Caco-2 (cell line): ENCODE data around the gene REM2. TPM values are rescaled to one million over a fixed set of nuclear protein-coding genes. Genes with fewer than 3 reads are reported as not detected.

Source experiments
- BruUV-seq: library from RNA; stranded (reverse); fragments of 400-500 nt; replicated peaks from 2 replicates; lab custom pipeline; 2021; lab: Mats Ljungman, UMichigan
- CTCF ChIA-PET: fragments of 300-600 bp; sonication (Branson Sonifier 250); formaldehyde crosslinking; loops from one replicate; lab custom pipeline; 2022; ENCODE audit warnings: antibody characterized with exemption; lab: Charles Lee
- POLR2A ChIA-PET: fragments of 300-600 bp; sonication (Branson Sonifier 250); formaldehyde crosslinking; loops from one replicate; lab custom pipeline; 2022; ENCODE audit warnings: antibody characterized with exemption; lab: Charles Lee
- DNase-seq, 2 experiments: peaks; one replicate each; pipeline versions ENCODE4 v3.0.0 to v3.0.0-alpha.2; 2020 to 2022
- H3K27me3 ChIP-seq: replicated peaks from 2 replicates; pipeline ENCODE4 v1.6.0; 2011; ENCODE audit warnings: low read length; ENCODE audit not compliant: control insufficient read depth, insufficient read depth
- H3K36me3 ChIP-seq: 2 replicates; pipeline ENCODE4 v1.5.1; 2011; ENCODE audit warnings: low read length; ENCODE audit not compliant: control insufficient read depth, insufficient read depth
- H3K4me1 ChIP-seq: fragments of 250-450 bp; sonication (Bioruptor Pico); 2 replicates; pipeline ENCODE4 v1.5.1; 2020; ENCODE audit warnings: mild to moderate bottlenecking
- H3K4me3 ChIP-seq: 2 replicates; pipeline ENCODE4 v1.5.1; 2011; ENCODE audit warnings: low read depth, mild to moderate bottlenecking, control low read depth, low read length
- H3K9me3 ChIP-seq: fragments of 250-450 bp; sonication (Bioruptor Pico); 2 replicates; pipeline ENCODE4 v1.5.1; 2020; ENCODE audit warnings: mild to moderate bottlenecking, moderate library complexity
- H3K27ac Mint-ChIP-seq: one replicate; pipeline ENCODE4 v1.8.0; 2022; ENCODE audit warnings: mixed read lengths; ENCODE audit not compliant: unreplicated experiment
- H3K27me3 Mint-ChIP-seq: one replicate; pipeline ENCODE4 v1.8.0; 2022; ENCODE audit warnings: mixed read lengths; ENCODE audit not compliant: insufficient read depth, unreplicated experiment
- H3K36me3 Mint-ChIP-seq: one replicate; pipeline ENCODE4 v1.8.0; 2022; ENCODE audit warnings: mild to moderate bottlenecking, mixed read lengths; ENCODE audit not compliant: insufficient read depth, unreplicated experiment
- H3K4me1 Mint-ChIP-seq: one replicate; pipeline ENCODE4 v1.8.0; 2022; ENCODE audit warnings: low read depth, mixed read lengths; ENCODE audit not compliant: unreplicated experiment
- H3K4me3 Mint-ChIP-seq: one replicate; pipeline ENCODE4 v1.8.0; 2022; ENCODE audit warnings: mild to moderate bottlenecking, moderate library complexity, mixed read lengths; ENCODE audit not compliant: unreplicated experiment
- H3K9me3 Mint-ChIP-seq: one replicate; pipeline ENCODE4 v1.8.0; 2022; ENCODE audit warnings: mixed read lengths; ENCODE audit not compliant: unreplicated experiment
- intact Hi-C: fragments of 100-400 bp; cut with micrococcal nuclease; formaldehyde crosslinking; loops from one replicate; pipeline ENCODE4 v1.10.0; 2022; ENCODE audit not compliant: unreplicated experiment
- total RNA-seq: library from RNA; stranded (reverse); gene quantifications from 2 replicates; pipeline ENCODE4 v1.2.3, GENCODE V29; 2022
- TF ChIP-seq, protein P1 (sequence below), 2 experiments: fragments of 200-600 bp in 1 of 2; IDR thresholded peaks; 1 replicate in 1 of 2; 2 replicates in 1 of 2; pipeline versions ENCODE4 v1.5.1 to v1.8.0; 2011 to 2022; ENCODE audit warnings: antibody characterized with exemption in 1 of 2, control low read depth in 1 of 2, inconsistent platforms in 1 of 2, low read depth in 1 of 2, low read length in 1 of 2, mild to moderate bottlenecking in 1 of 2, moderate library complexity in 1 of 2; ENCODE audit not compliant: insufficient read depth in 1 of 2, severe bottlenecking in 1 of 2, unreplicated experiment in 1 of 2

The REM2 gene
- total RNA-seq, 1 experiment from 2014 or later = 0.41 TPM

GRCh38 chr14:22837750-22838538 lies 45.1 kb upstream of the REM2 start:
- Mint-ChIP-seq H3K36me3 (peaks cover 55% of the 10 kb centered on the region), H3K4me3 (peak overlapping the region; percentile 85), H3K9me3 (no peaks in the 10 kb centered on the region), H3K4me1 (peaks cover 17% of the 10 kb centered on the region), H3K27ac (peak overlapping the region; percentile 87), H3K27me3 (no peaks in the 10 kb centered on the region)
- H3K4me3 ChIP-seq = peak overlapping the region; percentile 74
- H3K4me1 ChIP-seq = peaks cover 16% of the 10 kb centered on the region
- no peaks in the 10 kb centered on the region for H3K9me3 ChIP-seq
- peaks cover 7% of the 10 kb centered on the region for H3K36me3 ChIP-seq
- TF ChIP-seq, protein P1, sequence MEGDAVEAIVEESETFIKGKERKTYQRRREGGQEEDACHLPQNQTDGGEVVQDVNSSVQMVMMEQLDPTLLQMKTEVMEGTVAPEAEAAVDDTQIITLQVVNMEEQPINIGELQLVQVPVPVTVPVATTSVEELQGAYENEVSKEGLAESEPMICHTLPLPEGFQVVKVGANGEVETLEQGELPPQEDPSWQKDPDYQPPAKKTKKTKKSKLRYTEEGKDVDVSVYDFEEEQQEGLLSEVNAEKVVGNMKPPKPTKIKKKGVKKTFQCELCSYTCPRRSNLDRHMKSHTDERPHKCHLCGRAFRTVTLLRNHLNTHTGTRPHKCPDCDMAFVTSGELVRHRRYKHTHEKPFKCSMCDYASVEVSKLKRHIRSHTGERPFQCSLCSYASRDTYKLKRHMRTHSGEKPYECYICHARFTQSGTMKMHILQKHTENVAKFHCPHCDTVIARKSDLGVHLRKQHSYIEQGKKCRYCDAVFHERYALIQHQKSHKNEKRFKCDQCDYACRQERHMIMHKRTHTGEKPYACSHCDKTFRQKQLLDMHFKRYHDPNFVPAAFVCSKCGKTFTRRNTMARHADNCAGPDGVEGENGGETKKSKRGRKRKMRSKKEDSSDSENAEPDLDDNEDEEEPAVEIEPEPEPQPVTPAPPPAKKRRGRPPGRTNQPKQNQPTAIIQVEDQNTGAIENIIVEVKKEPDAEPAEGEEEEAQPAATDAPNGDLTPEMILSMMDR (IDR thresholded peaks at IDR 0.05; ENCODE audit: insufficient read depth in 1 of 2, low read depth in 1 of 2, low read length in 1 of 2, severe bottlenecking in 1 of 2, unreplicated experiment in 1 of 2) = no peak
- no peak for DNase-seq
- H3K27me3 ChIP-seq = no peaks in the 10 kb centered on the region
- CTCF ChIA-PET = interaction anchor here (0.5 to 4.5 kb wide), 7 partner anchors 15 to 859 kb away, joined by 3 to 22 read pairs (median 5); no protein-coding TSS in a partner anchor
- intact Hi-C loops = loop anchor here (2.0 kb wide), 1 partner anchor 15 kb away; no protein-coding TSS in a partner anchor
- BruUV-seq = no TSS peak
- POLR2A ChIA-PET = interaction anchor here (0.6 to 1.6 kb wide), 7 partner anchors 13 to 1382 kb away, joined by 3 to 13 read pairs (median 5); partner anchors contain the start of genes CHD8 and OXA1L

DNA sequence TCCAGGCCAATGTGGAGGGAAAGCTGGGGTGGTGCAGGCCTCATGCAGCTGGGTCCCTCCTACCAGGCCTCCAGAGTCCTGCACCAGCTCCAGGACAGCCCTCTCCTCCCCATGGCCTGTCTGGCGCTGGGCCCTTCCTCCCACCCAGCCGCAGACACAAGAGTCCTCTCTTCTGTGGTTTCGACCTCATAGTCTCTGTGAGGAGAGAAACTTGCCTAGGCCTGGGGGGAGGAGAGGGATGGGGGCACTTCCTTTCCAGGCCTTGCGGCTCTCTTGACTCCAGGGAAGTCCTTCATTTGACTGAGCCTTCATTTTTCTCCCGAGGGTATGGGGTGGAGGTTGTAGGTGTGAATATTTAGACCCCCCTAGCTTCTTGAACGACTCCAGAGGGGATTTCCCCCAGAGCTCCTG lies 44.4 kb upstream of the REM2 start:
- Mint-ChIP-seq H3K27me3 (no peaks in the 10 kb centered on the region), H3K36me3 (peaks cover 55% of the 10 kb centered on the region), H3K4me3 (peak overlapping the region; percentile 85), H3K27ac (peak overlapping the region; percentile 87), H3K4me1 (peaks cover 17% of the 10 kb centered on the region), H3K9me3 (no peaks in the 10 kb centered on the region)
- Histone ChIP-seq H3K9me3 (no peaks in the 10 kb centered on the region), H3K36me3 (peaks cover 7% of the 10 kb centered on the region), H3K27me3 (no peaks in the 10 kb centered on the region), H3K4me3 (no peak overlapping the region; the same call in 1 of the 2 replicates), H3K4me1 (peaks cover 16% of the 10 kb centered on the region)
- no TSS peak for BruUV-seq
- intact Hi-C loops = no loop called here
- TF ChIP-seq, protein P1 (IDR thresholded peaks at IDR 0.05; ENCODE audit: insufficient read depth in 1 of 2, low read depth in 1 of 2, low read length in 1 of 2, severe bottlenecking in 1 of 2, unreplicated experiment in 1 of 2) = no peak
- ChIA-PET POLR2A (interaction anchor here (0.7 to 1.2 kb wide), 2 partner anchors 64 to 72 kb away, joined by 3 read pairs; partner anchors contain the start of gene OXA1L), CTCF (interaction anchor here (4.5 kb wide), 1 partner anchor 16 kb away, joined by 22 read pairs; no protein-coding TSS in a partner anchor)
- DNase-seq = no peak

- Mint-ChIP-seq H3K36me3 (peaks cover 59% of the 10 kb centered on the region), H3K27me3 (no peaks in the 10 kb centered on the region), H3K4me3 (peak overlapping the region; percentile 85), H3K4me1 (peaks cover 17% of the 10 kb centered on the region), H3K9me3 (no peaks in the 10 kb centered on the region), H3K27ac (peak overlapping the region; percentile 87)
- Histone ChIP-seq H3K9me3 (no peaks in the 10 kb centered on the region), H3K36me3 (peaks cover 5% of the 10 kb centered on the region), H3K4me1 (peaks cover 16% of the 10 kb centered on the region), H3K27me3 (no peaks in the 10 kb centered on the region), H3K4me3 (no peak overlapping the region)
- intact Hi-C loops = no loop called here
- ChIA-PET CTCF (no interaction called here), POLR2A (no interaction called here)
- peak in 1 of 2 experiments; percentile 68 for DNase-seq
- TF ChIP-seq, protein P1 (IDR thresholded peaks at IDR 0.05; ENCODE audit: insufficient read depth in 1 of 2, low read depth in 1 of 2, low read length in 1 of 2, severe bottlenecking in 1 of 2, unreplicated experiment in 1 of 2) = no peak
- BruUV-seq = no TSS peak
Observed at GRCh38 chr14:22839159-22839779, 43.8 kb upstream of the REM2 start.
